ENCODE results near the gene POTEB. TPM values are rescaled to one million over a fixed set of nuclear protein-coding genes. Genes with fewer than 3 reads are reported as not detected.
"Not testable (repeated sequence)": the region's sequence is repeated elsewhere in the genome, so short reads cannot be mapped to it uniquely, and the experiment has no call there.

The POTEB gene
- total RNA-seq: not detected

DNA sequence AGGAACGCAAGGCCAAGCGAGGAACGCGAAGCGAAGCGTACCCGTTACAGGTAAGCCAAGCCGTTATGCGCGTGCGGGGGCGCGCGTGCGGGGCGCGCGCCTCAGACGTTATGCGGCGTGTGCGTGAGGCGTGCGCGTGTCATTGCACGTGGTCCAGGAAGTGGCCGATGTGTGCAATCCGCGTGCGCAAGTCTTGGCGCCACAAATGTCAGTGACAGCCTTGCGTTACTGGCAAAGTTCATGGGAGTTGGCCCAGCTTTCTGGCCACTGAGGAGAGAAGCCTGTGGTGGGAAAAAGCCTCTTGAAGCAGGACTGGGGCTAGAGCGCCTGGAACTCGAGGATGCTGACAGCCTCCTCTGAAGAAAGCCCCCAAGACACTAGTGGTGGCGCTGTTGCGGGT is at the start of gene POTEB:
Gene POTEB (minus strand): TSS at position 101 of the 400 bp plus-strand sequence. CDS start 489 bp downstream, outside the sequence.
- ATAC-seq; H3K27ac Mint-ChIP-seq; DNase-seq (ENCODE audit: low spot score in 2 of 2); H3K36me3 Mint-ChIP-seq; H3K9me3 Mint-ChIP-seq: not testable (repeated sequence)

DNA sequence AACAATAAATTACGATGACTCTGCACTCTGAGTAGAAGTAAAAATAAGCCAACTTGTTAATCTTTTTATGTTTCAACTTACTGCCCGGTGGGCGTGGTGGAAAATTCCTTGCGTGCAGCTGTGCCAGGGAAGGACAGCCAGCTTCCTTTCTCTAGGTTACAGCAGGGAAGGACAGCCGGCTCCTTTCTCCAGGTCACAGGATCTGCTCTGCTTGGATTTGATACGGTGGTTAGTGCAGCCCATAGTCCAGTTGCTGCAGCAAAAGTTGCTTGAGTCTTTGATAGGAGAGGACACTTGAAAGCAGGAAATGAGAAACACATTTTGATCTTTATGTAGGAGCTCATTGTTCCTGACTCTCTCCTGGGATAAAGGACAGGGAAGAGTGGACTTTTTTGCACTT is 13.4 kb upstream of the POTEB start:
- DNase-seq (ENCODE audit: low spot score in 2 of 2); H3K27ac Mint-ChIP-seq; H3K9me3 Mint-ChIP-seq; H3K36me3 Mint-ChIP-seq; ATAC-seq: not testable (repeated sequence)

DNA sequence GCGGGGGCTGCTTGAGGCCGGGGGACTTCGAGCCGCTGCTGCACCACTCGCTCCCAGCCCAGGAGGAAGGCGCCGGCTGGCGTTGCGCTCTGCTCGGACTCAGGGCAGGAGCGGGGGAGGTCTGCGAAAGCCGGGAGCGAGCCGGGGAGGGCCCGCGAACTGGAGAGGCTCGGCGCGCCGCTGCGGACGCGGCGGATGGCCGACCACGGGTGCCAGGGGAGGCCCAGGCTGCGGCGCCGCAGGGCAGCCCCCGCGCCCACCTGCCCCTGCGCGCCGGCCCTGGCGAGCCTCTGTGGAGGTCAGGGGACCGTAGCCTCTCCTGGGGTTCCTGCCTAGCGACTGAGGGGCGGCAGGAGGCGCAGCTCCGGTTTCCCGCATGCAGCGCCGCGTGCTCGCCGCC is 12.0 kb upstream of the POTEB start:
- ATAC-seq; H3K36me3 Mint-ChIP-seq; DNase-seq (ENCODE audit: low spot score in 2 of 2); H3K9me3 Mint-ChIP-seq; H3K27ac Mint-ChIP-seq: not testable (repeated sequence)

DNA sequence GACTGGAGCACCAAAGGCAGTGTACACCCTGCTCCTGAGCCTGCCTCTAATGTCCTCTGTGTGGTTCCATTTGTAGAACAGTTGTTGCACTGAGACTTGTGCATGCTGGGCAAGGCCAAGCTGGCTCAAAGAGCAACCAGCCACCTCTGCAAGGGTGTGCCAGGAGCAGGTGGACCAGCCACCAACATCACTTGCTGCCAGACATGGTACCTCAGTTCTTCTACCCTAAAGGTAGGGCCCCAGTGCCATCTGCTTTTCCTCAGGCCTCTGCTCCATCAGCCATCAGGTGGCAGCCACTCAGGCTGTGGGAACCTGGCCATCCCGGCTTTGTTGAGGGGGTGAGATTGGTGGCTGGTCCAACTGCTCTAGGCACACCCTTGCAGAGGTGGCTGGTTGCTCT is 38.7 kb downstream of the POTEB start:
- not testable (repeated sequence) for H3K9me3 Mint-ChIP-seq; DNase-seq (ENCODE audit: low spot score in 2 of 2); H3K36me3 Mint-ChIP-seq; H3K27ac Mint-ChIP-seq; ATAC-seq

Other genes with a start within 250 kb of the POTEB start
- gene OR4M2, start 202.8 kb upstream of the POTEB start, total RNA-seq: not detected

All from activated naive CD4-positive, alpha-beta T cell treated with anti-CD3 and anti-CD28 coated beads, Interleukin-2, amount 50 U/mL, for 72 hours (primary cell).